ENCODE measurements around the gene GRAMD1B.

GRAMD1B gene

GRCh38 chr11:123425367-123425766 lies 4.7 kb upstream of the GRAMD1B start:
- H3K27me3 ChIP-seq (ENCODE audit: insufficient read depth, poor library complexity, severe bottlenecking), result no peaks in the 10 kb centered on the region
- no peak for DNase-seq (ENCODE audit: low read depth in 1 of 2, low spot score in 1 of 2)
- no peak overlapping the region for H3K27ac ChIP-seq (replicated peaks)
- no peak overlapping the region for H3K4me3 ChIP-seq (replicated peaks; ENCODE audit: insufficient read depth, low read length)
- TF ChIP-seq GABPA (IDR thresholded peaks at IDR 0.05; ENCODE audit: low read depth) (no peak), CTCF (IDR thresholded peaks at IDR 0.05; ENCODE audit: insufficient read depth, low read length) (no peak), REST (IDR thresholded peaks at IDR 0.05; ENCODE audit: insufficient replicate concordance, low read depth) (no peak), SPI1 (IDR thresholded peaks at IDR 0.05; ENCODE audit: borderline replicate concordance, low read depth) (no peak)

GRCh38 chr11:123426789-123427188 lies 3.3 kb upstream of the GRAMD1B start:
- no peaks in the 10 kb centered on the region for H3K27me3 ChIP-seq (ENCODE audit: insufficient read depth, poor library complexity, severe bottlenecking)
- DNase-seq (ENCODE audit: low read depth in 1 of 2, low spot score in 1 of 2), result no peak
- H3K27ac ChIP-seq (replicated peaks), result no peak overlapping the region
- H3K4me3 ChIP-seq (replicated peaks; ENCODE audit: insufficient read depth, low read length), result no peak overlapping the region
- no peak for TF ChIP-seq SPI1 (IDR thresholded peaks at IDR 0.05; ENCODE audit: borderline replicate concordance, low read depth)
- no peak for TF ChIP-seq POLR2AphosphoS5 (IDR thresholded peaks at IDR 0.05; ENCODE audit: low read depth)
- no peak for TF ChIP-seq CTCF (IDR thresholded peaks at IDR 0.05; ENCODE audit: insufficient read depth, low read length)
- no peak for TF ChIP-seq REST (IDR thresholded peaks at IDR 0.05; ENCODE audit: insufficient replicate concordance, low read depth)
- TF ChIP-seq GABPA (IDR thresholded peaks at IDR 0.05; ENCODE audit: low read depth), result no peak

GRCh38 chr11:123427405-123427804 lies 2.7 kb upstream of the GRAMD1B start:
- Histone ChIP-seq H3K27me3 (ENCODE audit: insufficient read depth, poor library complexity, severe bottlenecking) (no peaks in the 10 kb centered on the region), H3K4me3 (replicated peaks; ENCODE audit: insufficient read depth, low read length) (no peak overlapping the region), H3K27ac (replicated peaks) (no peak overlapping the region)
- TF ChIP-seq REST (IDR thresholded peaks at IDR 0.05; ENCODE audit: insufficient replicate concordance, low read depth), result no peak
- TF ChIP-seq CTCF (IDR thresholded peaks at IDR 0.05; ENCODE audit: insufficient read depth, low read length), result no peak
- no peak for TF ChIP-seq POLR2AphosphoS5 (IDR thresholded peaks at IDR 0.05; ENCODE audit: low read depth)
- TF ChIP-seq GABPA (IDR thresholded peaks at IDR 0.05; ENCODE audit: low read depth), result no peak
- no peak for TF ChIP-seq SPI1 (IDR thresholded peaks at IDR 0.05; ENCODE audit: borderline replicate concordance, low read depth)
- no peak for DNase-seq (ENCODE audit: low read depth in 1 of 2, low spot score in 1 of 2)
